HK-2 (cell line): ENCODE measurements around the gene STK10.
A peak's percentile ranks its signal among the peaks of the same experiment; 100 is the strongest.

Experiments used
- DNase-seq: peaks from one replicate; pipeline ENCODE4 v3.0.0-alpha.2; 2018; ENCODE audit not compliant: unreplicated experiment

Gene STK10

GRCh38 chr5:172107571-172107970 is 80.5 kb downstream of the STK10 start:
- peak; percentile 39 for DNase-seq

GRCh38 chr5:172106511-172107356 is 81.3 kb downstream of the STK10 start:
- DNase-seq: peak; percentile 50

DNA sequence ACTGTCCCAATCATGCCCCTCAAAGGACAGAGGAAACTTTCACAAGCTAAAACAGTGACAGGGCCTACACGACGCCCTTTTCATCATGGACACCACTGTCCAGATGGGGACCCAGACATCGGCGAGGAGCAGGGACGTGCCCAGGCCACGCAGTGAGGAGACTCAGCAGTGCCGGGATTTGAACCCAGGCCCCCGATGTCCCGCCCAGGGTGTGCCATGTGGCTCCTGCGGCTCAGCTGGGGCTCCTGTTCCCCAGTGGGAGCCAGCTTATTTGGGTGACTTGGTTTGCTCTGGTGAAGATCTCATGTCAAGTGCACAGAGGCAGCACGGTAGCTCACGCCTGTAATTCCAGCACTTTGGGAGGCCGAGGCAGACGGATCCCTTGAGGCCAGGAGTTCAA is 82.2 kb downstream of the STK10 start:
- DNase-seq: no peak

GRCh38 chr5:172104801-172105701 is 83.0 kb downstream of the STK10 start:
- DNase-seq: no peak

DNA sequence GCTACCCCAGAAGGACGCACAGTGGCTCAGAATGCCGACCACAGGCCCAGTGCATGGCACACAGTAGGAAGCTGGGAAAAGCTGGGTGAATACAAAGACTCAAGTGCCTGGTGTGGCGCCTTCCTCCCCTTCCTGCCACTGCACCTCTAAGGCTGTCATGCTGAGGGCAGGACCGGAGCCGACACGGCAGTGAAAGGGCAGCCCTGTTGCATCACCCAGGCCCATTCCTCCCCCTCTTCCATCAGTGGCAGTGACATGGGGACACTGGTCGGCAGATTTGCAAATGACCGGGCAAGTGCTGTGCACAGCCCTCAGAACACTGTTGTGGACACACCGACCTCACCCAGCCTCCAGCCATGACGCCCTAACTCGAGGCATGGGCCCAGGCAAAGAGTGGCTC is 84.0 kb downstream of the STK10 start:
- DNase-seq: no peak

DNA sequence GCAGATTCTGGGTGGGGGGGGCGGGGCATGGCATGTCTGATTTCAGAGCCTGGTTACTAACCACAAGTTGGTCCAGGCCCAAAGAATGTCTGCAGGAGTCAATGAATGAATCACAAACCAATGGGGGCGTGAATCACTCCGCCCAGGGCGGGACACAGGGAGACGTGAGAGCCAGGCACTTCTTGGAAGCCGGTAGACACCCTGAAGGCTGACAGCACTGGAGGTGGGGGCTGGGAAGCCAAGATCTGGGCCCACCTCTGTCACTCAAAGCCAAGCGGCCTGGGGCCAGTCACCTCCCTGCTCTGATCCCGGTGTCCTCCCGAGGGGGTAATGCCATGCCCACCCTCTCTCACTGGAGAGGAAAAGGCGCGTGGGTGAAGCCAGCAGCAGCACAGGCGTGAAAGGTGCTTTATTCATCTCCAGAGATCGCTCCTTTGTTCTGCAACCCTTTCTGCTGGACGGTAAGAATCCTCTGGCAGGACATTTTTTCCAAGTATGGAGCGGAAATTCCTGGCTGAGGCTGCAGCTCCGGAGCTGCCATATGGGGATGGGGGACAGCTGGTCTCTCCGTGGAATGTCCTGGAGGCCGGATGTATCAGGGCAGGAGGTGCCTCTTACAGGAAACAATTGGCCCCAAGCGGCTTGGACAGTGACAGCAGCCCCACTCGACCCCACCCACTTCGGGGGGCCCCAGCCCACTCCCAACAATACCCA is 85.0 kb downstream of the STK10 start:
- peak; percentile 81 for DNase-seq

DNA sequence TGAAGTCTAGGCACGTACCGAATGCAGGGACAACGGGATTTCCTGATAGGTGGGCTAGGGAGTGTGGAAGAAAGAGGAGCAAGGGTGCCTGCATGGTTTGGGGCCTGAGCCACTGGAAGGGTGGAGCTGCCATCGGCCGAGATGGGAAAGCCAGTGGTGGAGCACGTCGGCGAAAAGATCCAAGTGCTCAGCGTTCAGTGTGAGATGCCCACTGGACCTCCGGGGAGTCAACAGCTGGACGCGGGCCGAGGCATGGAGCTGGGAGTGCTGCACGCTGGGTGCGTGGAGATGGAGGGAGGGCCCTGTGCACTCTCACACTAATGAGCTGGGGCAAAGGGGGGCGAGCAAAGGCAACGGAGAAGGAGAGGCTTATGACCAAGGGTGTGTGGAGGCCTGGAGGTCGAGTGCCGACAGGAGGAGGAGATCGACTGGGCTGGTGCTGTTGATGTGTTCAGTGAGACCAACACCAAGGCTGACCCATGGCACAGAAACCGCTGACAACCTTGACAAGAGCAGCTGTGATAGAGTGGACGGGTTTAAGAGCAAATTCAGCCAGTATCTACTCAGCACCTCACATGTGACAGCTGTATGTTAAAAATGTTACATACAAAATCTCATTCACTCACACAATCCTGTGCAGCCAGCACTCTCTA is 85.7 kb downstream of the STK10 start:
- no peak for DNase-seq

DNA sequence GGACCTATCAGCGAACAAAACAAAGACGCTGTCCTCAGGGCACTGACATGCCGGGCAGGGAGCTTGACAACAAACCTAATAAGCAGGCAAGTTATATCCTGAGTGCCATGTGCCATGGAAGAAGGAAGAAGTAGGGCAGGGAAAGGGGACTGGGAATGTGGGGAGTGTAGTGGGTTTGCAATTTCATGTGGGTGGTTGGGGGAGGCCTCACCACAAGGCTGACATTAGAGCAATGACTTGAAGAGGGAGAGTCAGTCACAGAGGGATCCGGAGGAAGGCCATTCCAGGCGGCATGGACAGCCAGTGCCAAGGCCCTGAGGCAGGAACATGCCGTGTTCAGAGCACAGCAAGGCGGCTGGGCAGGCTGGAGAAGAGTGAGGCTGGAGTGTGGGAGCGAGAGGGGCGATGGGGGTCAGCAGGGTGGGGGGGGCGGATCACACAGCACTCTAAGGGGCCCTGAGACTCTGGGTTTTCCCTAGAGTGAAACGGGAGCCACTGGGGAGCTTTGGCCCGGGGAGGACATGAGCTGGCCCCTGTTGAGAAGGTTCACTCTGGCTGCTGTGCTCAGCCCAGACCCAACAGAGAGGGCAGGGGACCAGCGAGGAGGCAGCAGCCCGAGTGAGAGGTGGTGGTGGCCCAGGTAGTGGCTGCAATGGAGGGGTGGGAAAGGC is 86.3 kb downstream of the STK10 start:
- DNase-seq: no peak

GRCh38 chr5:172098883-172099282 is 89.1 kb downstream of the STK10 start:
- DNase-seq: no peak

DNA sequence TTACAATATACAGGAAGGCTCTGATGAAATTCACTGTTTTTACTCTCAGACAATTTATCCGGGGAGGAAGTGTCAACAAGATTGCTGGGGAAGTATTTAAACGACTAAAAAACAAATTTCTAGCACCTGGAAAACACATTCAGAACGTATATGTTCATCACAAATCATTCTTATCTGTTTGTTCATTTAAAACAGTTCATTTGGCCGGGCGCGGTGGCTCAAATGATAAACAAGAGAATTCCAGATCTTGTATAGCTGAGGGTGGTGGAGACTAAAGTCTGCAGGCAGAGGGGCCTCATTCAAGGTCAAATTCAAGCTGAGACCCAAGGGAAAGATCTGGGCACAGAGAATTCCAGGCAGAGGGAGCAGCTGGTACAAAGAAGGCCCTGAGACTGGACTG is 90.0 kb downstream of the STK10 start:
- no peak for DNase-seq

GRCh38 chr5:172097356-172097755 is 90.7 kb downstream of the STK10 start:
- DNase-seq: no peak

- DNase-seq: no peak
Measured at GRCh38 chr5:172096207-172096940, 91.7 kb downstream of the STK10 start.

DNA sequence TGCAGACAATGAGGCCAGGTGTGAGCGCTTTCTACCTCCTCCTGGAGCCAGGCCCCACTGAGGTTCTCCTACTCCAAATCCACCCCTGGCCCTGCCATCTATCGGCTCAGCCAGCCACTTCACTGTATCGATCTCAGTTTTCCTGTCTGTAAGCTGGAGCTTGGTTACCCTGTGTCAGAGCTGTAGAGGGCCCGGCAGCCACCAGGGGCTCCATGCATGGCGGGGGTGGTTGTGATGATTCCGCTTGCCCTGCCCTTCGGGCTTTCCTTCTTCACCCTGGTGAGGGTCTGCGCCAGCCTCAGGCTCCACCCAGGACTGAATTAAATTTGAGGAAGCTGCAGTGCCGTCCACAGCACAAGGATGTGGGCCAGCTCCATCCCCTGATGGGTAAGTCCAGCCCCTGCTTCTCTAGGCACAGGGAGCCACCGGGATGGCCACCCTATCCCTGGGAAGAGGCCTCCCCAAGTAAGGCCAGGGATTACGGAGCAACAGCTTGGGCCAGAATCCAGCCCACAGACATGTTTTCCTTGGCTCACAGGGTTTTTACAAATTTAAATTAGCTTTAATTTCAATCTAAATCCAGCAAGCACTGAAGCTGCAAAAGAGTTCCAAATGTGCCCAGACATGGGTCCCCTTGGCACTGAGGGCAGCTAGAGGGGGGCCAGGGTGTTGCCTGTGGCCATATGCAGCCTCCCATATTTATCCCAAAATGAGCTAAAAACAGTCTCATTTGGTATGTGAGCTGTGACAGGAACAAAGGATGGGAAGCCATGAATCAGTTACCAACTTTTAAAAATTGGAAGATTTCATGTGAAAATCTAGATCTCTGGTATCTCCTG is 92.4 kb downstream of the STK10 start:
- no peak for DNase-seq

GRCh38 chr5:172093965-172094364 is 94.1 kb downstream of the STK10 start:
- no peak for DNase-seq

DNA sequence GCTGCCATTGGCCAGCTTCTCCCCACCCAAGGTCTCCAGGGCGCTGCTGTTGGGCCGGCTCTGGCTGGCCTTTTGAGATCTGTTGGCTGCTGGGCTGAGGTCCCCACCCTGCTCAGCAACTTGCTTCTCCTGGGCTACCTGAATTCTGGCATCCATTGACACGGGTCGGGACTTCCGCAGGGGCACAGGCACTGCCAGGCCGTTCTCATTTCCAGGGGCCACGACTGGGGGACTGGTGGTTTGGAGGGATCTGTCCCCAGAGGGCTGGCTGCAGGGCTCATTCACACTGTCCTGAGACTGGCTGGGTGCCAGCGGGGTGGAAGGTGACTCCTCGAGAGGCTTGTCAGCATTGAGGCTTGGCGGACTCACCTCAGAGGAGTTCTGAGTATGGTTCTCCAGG is 94.5 kb downstream of the STK10 start:
- DNase-seq: no peak

GRCh38 chr5:172091956-172092732 is 95.9 kb downstream of the STK10 start:
- DNase-seq: no peak

DNA sequence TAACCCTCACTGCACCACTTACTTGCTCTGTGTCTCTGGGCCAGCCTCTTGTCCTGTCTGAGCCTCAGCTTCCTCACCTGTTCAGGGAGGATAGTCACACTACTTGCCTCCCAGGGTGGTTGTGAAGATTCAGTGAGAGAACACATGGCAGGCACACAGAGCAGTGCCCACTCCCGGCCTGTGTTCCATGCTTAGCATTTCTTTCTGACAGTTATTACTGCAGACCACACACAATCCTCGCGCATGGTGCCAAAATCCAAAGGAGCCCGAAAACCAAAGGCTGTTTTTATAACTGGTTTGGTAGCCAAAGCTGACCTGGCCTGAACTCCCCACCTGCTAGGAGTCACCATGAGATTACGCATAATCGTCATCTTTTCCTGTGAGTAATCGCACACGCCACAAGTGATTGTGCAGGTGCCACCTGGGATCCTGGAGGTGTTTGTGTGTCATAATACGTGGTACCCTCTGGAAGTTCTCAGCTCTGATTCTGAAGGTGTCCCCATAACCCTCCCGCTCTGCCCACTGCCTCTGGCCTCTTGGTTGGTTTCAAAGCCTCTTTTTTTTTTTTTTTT is 97.0 kb downstream of the STK10 start:
- DNase-seq: no peak
